ENCODE results near the gene ATP5MC2.
"Not testable (repeated sequence)": the region's sequence is repeated elsewhere in the genome, so short reads cannot be mapped to it uniquely, and the experiment has no call there.

Gene ATP5MC2

GRCh38 chr12:53653595-53653994 is 22.3 kb downstream of the ATP5MC2 start:
- DNase-seq (ENCODE audit: low read depth in 3 of 3, low spot score in 1 of 3) = no peak

DNA sequence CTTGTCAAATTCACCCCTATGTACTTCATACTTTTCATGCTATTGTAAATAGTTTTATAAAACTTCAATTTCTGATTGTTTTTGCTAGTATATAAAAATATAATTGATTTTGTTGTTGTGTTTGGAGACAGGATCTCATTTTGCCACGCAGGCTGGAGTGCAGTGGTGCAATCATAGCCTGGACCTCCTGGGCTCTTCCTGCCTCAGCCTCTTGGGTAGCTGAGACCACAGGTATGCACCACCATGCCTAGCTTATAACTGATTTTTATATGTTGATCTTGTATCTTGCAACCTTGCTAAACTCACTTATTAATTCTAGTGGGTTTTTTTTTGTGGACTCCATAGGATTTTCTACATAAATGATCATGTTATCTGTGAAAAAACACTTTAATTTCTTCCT is 23.5 kb downstream of the ATP5MC2 start:
- DNase-seq (ENCODE audit: low read depth in 3 of 3, low spot score in 1 of 3) = no peak

DNA sequence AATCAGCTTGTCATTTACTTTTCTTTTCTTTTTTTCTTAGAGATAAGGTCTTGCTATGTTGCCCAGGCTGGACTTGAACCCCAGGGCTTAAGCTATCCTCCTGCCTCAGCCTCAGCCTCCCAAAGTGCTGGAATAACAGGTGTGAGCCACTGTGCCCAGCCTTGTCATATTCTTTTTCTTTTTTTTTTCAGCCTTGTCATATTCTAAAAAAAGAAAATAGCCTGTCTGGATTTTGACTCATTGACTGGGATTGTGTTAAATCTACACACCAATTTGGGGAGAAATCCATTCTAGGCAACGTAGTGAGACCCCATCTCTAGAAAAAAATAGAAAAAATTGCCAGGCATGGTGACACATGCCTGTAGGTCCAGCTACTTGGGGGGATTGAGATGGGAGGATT is 24.1 kb downstream of the ATP5MC2 start:
- DNase-seq (ENCODE audit: low read depth in 3 of 3, low spot score in 1 of 3) = no peak

- DNase-seq (ENCODE audit: low read depth in 3 of 3, low spot score in 1 of 3) = not testable (repeated sequence)
These were observed 29.6 kb downstream of the ATP5MC2 start for GRCh38 chr12:53646300-53646699.

DNA sequence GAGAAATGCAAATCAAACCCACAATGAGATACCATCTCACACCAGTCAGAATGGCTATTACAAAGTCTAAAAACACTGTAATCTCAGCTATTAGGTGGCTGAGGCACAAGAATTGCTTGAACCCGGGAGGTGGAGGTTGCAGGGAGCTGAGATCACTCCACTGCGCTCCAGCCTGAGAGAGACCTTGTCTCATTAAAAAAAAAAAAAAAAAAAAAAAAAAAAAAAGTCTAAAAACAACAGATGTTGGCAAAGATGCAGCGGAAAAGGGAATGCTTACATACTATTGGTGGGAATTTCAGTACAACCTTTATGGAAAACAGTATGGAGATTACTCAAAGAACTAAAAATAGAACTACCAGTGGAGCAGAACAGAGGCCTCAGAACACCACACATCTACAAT is 30.7 kb downstream of the ATP5MC2 start:
- DNase-seq (ENCODE audit: low read depth in 3 of 3, low spot score in 1 of 3) = no peak

- DNase-seq (ENCODE audit: low read depth in 3 of 3, low spot score in 1 of 3) = no peak
These were observed 31.8 kb downstream of the ATP5MC2 start for GRCh38 chr12:53644133-53644532.

- DNase-seq (ENCODE audit: low read depth in 3 of 3, low spot score in 1 of 3) = no peak
These were observed 32.5 kb downstream of the ATP5MC2 start for GRCh38 chr12:53643232-53643979.

- no peak for DNase-seq (ENCODE audit: low read depth in 3 of 3, low spot score in 1 of 3)
These were observed 37.8 kb downstream of the ATP5MC2 start for GRCh38 chr12:53638057-53638456.

DNA sequence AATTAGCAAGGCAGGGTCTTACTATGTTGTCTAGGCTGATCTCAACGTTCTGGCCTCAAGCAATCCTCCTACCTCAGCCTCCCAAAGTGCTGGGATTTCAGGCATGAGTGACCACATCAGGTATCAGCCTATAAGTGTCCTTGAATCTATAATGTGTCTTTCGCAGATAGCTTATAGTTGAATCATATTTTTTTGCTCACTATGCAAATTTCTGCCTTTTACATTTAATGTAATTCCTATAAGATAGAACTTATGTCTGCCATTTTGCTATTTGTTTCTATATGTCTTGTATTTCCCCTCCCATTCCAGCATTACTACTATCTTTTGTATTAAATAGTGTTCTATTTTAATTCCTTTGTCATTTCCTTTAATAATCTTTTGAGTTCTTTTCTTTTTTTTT is 39.2 kb downstream of the ATP5MC2 start:
- no peak for DNase-seq (ENCODE audit: low read depth in 3 of 3, low spot score in 1 of 3)

GRCh38 chr12:53635708-53636107 is 40.2 kb downstream of the ATP5MC2 start:
- DNase-seq (ENCODE audit: low read depth in 3 of 3, low spot score in 1 of 3) = not testable (repeated sequence)

- DNase-seq (ENCODE audit: low read depth in 3 of 3, low spot score in 1 of 3) = no peak
These were observed 44.2 kb downstream of the ATP5MC2 start for GRCh38 chr12:53631721-53632120.

DNA sequence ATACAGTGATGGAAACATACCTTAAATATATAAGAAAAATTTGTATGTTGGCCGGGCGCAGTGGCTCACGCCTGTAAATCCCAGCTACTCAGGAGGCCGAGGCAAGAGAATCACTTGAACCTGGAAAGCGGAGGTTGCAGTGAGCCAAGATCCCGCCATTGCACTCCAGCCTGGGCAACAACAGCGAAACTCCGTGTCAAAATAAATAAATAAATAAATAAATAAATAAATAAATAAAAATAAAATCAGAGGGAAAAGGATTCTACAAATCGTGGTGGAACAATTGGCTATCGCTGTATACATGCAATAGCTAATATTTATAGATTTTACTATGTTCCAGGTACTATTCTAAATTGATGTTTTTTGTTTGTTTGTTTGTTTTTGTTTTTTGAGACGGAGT is 48.0 kb downstream of the ATP5MC2 start:
- no peak for DNase-seq (ENCODE audit: low read depth in 3 of 3, low spot score in 1 of 3)

DNA sequence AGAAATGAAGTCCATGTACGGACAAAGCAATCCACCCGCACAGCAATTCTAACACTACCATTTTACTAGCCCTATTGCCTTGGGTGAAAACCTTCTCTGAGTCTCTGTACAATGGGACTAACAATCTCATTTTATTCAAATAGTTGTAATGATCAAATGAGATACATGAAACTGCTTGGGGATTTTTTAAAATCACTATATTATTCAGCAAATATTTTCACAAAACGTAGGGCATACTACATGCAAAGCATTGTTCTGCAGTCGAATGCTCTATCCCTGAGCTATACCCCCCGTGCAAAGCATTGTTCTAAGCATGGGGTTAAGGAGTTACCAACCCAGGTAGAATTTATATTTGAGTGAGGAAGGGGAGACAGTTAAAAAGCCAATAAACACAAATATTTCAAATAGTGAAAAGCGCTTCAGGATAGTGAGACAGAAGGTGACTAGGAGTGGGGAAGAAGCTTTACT is 49.1 kb downstream of the ATP5MC2 start:
- DNase-seq (ENCODE audit: low read depth in 3 of 3, low spot score in 1 of 3) = no peak

DNA sequence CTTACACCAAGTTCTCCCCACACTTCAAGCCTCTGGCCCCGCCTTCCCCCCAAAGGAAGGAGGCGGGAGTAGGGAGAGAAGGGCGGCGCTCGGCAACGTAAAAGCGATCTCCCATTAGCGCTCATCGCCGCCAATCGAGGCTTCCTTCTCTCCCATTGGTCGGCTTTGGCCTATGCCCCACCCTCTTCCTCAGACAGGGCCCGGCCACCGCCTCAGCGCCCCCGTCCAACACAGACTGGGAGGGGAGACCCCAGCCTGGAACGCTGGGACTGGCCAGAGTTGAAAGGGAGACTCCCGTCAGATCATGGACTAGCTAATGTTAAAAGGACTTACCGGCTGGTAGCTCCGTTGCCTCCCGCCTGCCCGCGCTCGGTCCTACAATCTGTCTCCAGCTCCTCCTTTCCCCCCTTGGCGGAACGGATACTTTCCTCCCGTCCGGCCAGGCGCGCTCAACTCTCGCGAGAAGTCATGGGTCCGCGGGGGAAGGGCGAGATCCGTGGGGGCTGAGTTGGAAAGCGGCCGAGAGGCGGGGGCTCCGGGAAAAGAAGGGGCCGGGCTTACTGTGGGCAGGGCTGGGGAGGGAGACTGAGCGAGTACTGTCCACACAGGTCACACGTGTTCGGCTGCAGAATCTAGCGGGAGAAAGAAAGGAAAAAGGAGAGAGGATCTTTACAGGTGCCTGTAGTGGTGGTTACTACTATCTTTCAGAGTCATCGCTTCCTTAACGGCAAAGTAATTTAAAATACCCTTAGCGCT is 49.8 kb downstream of the ATP5MC2 start, which contains the start of gene ATF7:
Gene ATF7 (minus strand): TSS at position 437 of the 756 bp plus-strand sequence. CDS start 25,382 bp downstream, outside the sequence.
- DNase-seq (ENCODE audit: low read depth in 3 of 3, low spot score in 1 of 3) = peak; percentile 90 to 99 (median 97)

DNA sequence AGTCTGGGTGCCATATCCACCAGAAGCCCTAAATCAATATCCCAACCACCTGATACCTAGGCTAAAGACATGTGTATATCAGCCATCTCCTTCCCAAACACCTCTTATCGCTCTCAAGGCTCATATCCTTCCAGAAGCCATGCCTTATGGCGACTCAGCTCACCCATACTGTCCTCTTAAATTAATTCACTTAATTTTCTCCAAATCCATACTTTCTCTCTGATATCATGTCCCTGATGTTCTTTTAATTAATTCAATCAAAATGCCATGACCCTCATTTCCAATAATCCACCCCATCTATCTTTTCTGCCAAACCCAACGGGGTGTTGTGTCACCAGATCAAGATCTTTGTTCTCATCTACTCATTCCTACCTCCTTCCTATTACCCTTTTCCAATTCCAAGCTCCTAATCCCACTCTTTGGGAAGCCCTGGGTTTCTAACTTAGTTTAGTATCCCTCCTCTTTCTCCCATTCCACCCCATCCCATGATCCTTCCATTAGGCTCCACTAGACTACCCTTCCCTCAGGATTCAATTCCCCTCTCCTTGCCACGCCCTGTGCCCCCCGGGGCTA is 50.4 kb downstream of the ATP5MC2 start:
- DNase-seq (ENCODE audit: low read depth in 3 of 3, low spot score in 1 of 3) = no peak

DNA sequence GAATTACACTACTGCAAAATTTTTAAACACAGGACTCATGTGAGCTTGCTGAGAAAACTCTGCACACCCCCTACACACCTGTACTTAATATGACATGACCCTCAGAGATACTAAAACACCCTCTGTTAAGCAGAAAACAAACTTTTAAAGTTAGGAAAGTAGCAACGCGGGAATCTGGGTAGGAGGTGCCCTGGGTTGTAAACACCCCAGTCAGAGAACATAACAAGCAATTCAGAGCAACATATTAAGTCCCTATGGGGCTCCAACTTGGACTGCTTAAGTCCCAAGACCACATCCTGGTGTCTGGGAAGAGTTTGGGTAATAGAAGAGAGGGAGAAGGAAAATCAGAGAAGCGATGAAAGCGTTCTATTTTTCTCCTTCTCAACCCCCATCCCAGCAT is 50.9 kb downstream of the ATP5MC2 start:
- no peak for DNase-seq (ENCODE audit: low read depth in 3 of 3, low spot score in 1 of 3)

GRCh38 chr12:53624458-53624857 is 51.4 kb downstream of the ATP5MC2 start:
- DNase-seq (ENCODE audit: low read depth in 3 of 3, low spot score in 1 of 3) = no peak

- no peak for DNase-seq (ENCODE audit: low read depth in 3 of 3, low spot score in 1 of 3)
These were observed 52.1 kb downstream of the ATP5MC2 start for GRCh38 chr12:53623548-53624385.

GRCh38 chr12:53622724-53623123 is 53.2 kb downstream of the ATP5MC2 start:
- DNase-seq (ENCODE audit: low read depth in 3 of 3, low spot score in 1 of 3) = no peak

DNA sequence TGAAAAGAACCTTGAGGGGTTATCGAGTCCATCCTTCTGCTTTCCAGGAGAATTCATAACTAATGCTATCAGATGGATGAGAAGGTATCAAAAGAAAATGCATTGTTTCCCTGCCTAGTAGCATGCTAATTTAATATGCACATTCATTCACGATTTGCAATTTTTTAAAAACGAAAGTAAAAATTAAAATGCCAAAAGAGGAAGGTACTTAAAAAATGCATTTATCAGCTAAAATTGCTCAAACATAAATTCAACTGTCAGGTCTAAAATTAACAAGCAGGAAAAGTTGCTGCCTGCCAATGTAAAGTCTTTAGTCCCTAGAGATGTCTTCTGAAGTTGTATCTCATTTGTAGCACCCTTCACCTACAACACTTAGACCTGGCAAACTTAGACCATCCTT is 57.6 kb downstream of the ATP5MC2 start:
- no peak for DNase-seq (ENCODE audit: low read depth in 3 of 3, low spot score in 1 of 3)

- no peak for DNase-seq (ENCODE audit: low read depth in 3 of 3, low spot score in 1 of 3)
These were observed 58.2 kb downstream of the ATP5MC2 start for GRCh38 chr12:53617700-53618099.
